Activated gamma-delta T cell (primary cell): ENCODE data around the gene SLC16A2.
A peak's percentile ranks its signal among the peaks of the same experiment; 100 is the strongest.

Experiments
- DNase-seq: peaks from one replicate; lab custom pipeline; 2025; lab: John Stamatoyannopoulos, UW

SLC16A2 gene

GRCh38 chrX:74536832-74537371 lies 115.6 kb downstream of the SLC16A2 start:
- no peak for DNase-seq

DNA sequence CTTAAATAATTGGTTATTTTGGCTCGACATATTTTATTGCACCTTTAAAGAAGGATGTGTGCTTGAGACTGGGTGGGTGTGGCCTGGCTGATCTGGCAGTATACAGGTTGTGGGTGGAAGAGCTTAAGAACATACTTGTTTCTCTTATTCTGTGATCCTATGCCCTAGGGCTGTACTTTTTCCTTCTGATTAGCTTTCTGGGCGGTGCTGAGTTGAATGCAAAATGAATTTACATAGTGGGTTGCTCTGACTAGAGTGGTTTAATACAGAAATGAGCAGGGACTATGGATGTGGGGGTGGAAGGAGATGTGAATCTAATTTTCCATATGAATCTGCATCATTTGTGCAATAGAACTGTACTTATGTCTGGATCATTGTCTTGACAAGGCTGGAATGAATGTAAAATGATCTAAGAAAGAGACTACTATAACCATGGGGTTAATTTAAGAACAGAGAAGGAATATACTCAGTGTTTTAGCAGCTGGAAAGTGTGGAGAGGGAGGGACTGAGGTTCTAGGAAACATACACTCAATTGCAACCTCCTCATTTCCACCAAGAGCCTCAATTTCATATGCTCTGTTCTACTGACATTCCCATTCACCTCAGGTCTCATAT lies 119.4 kb downstream of the SLC16A2 start:
- no peak for DNase-seq

DNA sequence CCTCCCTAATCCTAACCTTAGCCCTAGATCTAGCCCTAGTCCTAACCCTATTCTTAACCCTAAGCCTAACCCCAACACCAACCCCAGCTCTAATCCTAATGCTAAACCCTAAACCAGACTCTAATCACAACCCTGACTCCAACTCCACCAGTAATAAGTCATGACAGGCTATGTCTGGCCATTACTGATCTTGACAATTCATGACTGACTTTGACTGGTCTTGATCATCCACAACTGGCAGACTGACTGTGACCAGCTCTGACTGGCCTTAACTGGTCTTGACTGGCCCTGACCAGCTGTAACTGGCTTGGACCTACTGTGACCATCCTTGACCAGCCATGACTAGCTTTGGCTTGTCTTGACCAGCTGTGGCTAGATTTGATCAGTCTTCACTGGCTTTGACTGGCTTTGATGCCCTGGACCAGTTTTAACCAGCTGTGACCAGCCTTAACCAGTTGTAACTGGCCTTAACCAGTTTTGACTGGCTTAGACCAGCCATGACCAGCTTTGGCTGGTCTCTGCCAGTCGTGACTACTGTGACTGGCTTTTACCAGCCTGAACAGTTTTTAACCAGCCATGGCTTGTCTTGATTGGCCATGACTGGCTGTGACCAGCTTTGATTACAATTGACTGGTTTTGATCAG lies 124.7 kb downstream of the SLC16A2 start:
- DNase-seq, result no peak

GRCh38 chrX:74546984-74547383 lies 125.7 kb downstream of the SLC16A2 start:
- no peak for DNase-seq

GRCh38 chrX:74550295-74550802 lies 129.1 kb downstream of the SLC16A2 start:
- peak; percentile 66 for DNase-seq

DNA sequence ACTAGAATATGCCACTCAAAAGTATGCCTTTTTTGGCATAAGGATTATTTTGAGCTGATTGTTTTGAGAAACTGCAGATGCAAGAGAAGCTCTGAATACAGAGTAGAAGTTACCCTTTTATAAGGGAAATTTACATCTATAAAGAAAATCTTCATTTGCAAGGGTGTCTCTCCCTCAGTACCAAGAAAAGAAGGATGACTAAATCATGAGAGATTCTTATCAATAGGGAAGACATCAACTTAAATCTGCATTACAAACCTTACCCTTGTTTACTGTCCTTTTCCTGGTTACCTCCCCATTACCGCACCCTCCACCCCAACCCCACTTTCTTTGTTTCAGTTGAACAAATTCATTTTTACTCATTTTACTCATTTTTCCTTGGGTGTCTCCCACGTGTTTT lies 130.6 kb downstream of the SLC16A2 start:
- DNase-seq, result no peak

DNA sequence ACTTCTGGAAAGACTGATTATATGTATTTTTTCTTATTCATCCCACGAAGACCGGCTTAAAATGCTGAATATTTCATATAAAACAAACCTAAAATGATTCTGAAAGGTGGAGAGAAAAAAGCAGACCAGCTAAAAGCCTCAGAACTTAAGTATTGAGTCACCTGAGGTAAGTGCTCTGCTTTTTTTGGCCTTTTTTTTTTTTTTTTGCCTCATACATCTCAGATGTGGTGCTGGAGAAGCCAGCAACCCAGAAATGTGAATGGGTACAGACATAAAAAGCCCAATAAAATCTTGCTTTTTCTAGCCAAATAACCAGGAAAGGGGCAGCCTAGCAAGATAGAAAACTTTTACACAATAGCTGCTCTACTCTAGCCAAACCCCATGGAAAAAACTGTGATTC lies 136.1 kb downstream of the SLC16A2 start:
- no peak for DNase-seq

DNA sequence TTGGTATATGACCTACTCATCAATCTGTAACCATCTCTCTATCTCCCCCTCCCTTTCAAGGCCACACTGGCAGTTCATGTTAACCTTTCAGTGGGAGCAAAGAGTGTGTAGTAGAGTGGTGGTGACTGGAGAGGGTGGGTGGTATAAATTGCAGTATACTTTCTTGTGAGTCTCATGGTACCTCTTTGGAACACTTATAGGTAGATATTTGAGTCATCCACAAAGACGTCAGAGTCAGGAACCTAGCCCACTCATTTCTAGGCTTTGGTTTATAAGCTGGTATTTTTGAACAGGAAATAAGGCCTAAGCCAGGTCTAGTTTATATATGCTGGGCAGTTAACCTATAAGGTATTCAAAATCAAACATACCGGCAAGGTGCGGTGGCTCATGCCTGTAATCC lies 156.8 kb downstream of the SLC16A2 start:
- DNase-seq, result no peak

GRCh38 chrX:74579597-74580198 lies 158.4 kb downstream of the SLC16A2 start:
- no peak for DNase-seq
